Measurements from ENCODE around the gene CCDC34.
"Not testable (repeated sequence)": the region's sequence is repeated elsewhere in the genome, so short reads cannot be mapped to it uniquely, and the experiment has no call there.

DNA sequence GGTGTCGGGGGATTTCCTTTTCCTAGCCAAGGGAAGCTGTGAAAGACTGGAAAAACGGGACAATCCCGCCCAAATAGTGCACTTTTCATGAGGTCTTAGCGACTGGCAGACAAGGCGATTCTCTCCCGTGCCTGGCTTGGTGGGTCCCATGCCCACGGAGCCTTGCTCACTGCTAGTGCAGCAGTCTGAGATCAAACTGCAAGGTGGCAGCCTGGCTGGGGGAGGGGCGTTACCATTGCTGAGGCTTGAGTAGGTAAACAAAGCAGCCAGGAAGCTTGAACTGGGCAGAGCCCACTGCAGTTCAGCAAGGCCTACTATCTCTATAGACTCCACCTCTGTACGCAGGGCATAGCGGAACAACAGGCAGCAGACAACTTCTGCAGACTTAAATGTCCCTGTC is 41.7 kb downstream of the CCDC34 start:
- TF ChIP-seq CTCF, EZH2 (IDR thresholded peaks at IDR 0.05): not testable (repeated sequence)

All from neural progenitor cell (in vitro differentiated cells).